ENCODE data around the gene STK10. TPM values are rescaled to one million over a fixed set of nuclear protein-coding genes. Genes with fewer than 3 reads are reported as not detected.

The STK10 gene
- total and polyA plus RNA-seq, 4 donors: 17.2 to 65.4 (median 43.6) TPM

DNA sequence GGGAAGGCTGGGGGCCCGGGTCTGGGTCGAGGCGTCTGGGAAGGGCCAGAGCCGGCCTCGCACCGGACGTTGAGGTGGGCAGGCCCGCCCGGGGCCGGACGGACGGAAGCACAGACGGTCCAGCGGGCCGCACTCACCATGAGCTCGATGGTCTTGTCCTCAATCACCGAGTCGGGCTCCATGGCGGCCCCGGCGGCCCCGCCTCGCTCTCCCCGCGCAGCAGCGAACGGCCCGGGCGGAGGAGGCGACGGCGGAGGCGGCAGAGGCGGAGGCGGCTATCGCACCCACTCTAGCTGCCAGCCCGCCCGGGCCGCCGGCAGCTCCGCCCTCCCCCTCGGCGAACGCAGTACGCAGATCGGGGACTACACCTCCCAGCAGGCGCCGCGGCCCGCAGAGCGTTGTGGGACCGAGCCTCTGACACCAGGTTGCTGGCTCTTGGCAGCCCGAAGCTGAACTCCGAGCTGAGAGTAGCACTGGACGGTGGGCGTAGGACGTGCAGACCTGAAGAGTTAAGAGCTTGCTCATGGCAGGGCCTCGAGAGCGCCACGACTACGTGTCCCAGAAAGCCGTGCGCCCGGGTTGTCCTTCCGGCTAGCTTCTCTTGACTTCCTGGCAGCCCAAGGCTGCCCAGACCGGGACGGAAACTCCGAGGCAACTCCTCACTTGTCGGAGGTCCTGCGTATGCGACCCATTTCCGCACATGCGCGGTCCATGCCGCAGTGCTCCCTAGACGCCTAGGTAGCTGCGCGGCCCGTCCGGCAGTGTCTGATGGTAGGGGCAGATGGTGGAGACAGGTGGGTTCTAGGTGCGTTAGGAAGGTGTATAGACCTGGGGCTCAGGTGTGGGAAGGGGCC lies 181.5 kb downstream of the STK10 start, which contains the start of gene FBXW11:
Gene FBXW11, minus strand, starts transcription at position 318 of the 854 bp plus-strand sequence. Its CDS starts 136 bp downstream, at position 182.
- WGBS, 2 donors: 0% methylated on average over 55 to 81 of the region's 81 CpGs
- DNase-seq (peak; percentile 96 to 98 (median 98)), ATAC-seq (ENCODE audit: insufficient read depth, low FRiP score) (peak; percentile 93)
- TF ChIP-seq, protein P1, sequence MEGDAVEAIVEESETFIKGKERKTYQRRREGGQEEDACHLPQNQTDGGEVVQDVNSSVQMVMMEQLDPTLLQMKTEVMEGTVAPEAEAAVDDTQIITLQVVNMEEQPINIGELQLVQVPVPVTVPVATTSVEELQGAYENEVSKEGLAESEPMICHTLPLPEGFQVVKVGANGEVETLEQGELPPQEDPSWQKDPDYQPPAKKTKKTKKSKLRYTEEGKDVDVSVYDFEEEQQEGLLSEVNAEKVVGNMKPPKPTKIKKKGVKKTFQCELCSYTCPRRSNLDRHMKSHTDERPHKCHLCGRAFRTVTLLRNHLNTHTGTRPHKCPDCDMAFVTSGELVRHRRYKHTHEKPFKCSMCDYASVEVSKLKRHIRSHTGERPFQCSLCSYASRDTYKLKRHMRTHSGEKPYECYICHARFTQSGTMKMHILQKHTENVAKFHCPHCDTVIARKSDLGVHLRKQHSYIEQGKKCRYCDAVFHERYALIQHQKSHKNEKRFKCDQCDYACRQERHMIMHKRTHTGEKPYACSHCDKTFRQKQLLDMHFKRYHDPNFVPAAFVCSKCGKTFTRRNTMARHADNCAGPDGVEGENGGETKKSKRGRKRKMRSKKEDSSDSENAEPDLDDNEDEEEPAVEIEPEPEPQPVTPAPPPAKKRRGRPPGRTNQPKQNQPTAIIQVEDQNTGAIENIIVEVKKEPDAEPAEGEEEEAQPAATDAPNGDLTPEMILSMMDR (IDR thresholded peaks at IDR 0.05; ENCODE audit: control extremely low read depth, extremely low read depth): no peak
- Histone ChIP-seq H3K4me1 (ENCODE audit: control insufficient read depth in 5 of 5, insufficient read depth in 5 of 5, low read length in 5 of 5) (peaks cover 2 to 31% (median 8%) of the 10 kb centered on the region in 5 donors), H3K27me3 (ENCODE audit: control insufficient read depth in 3 of 3, insufficient read depth in 3 of 3, low read length in 2 of 3) (no peaks in the 10 kb centered on the region), H3K9ac (ENCODE audit: insufficient read depth in 1 of 2, low read length in 2 of 2) (peak within 1 kb of the TSS; percentile 88 to 95), H3K36me3 (ENCODE audit: control insufficient read depth in 4 of 4, insufficient read depth in 4 of 4, low read length in 4 of 4) (peaks cover 0 to 2% (median 0%) of the 10 kb centered on the region in 4 donors), H3K4me3 (peak within 1 kb of the TSS; percentile 96), H3K27ac (ENCODE audit: low read depth in 1 of 2, low read length in 1 of 2) (peak within 1 kb of the TSS; percentile 88 to 98), H3K9me3 (ENCODE audit: control insufficient read depth in 4 of 4, insufficient read depth in 3 of 4, low read length in 3 of 4) (no peaks in the 10 kb centered on the region)

DNA sequence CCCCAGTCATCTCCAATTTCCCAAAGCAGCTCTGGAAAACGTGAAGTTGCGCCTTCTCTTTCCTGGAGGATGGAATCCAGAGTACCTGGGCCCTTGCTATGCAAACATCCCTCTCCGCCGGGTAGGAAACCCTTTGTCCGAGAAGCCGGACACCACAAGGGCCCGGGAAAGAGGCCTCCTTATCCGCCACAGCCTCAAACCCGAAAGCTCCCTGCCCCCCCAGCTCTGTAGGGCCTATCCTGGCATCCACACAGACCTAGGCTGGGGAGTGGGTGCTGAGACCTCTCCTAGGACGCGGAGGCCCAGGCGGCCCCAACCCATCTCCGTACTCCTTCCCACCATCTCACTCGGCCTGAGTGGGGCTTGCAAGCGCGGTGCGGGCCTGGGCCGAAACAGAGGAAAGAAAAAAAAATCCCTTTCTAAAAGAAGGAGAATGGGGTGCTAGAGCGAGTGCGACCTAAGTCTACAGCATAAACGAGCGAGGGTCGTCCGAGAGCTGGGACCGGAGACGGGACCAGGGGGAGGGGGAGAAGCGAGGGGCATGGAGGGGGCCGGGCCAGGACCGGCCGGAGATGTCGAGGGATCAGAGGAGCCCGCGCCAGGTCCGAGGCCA lies 182.2 kb downstream of the STK10 start:
- no peaks in the 10 kb centered on the region for H3K27me3 ChIP-seq (ENCODE audit: control insufficient read depth in 3 of 3, insufficient read depth in 3 of 3, low read length in 2 of 3)
- peak overlapping the region; percentile 88 to 95 for H3K9ac ChIP-seq (ENCODE audit: insufficient read depth in 1 of 2, low read length in 2 of 2)
- H3K4me1 ChIP-seq (ENCODE audit: control insufficient read depth in 5 of 5, insufficient read depth in 5 of 5, low read length in 5 of 5): peaks cover 2 to 31% (median 8%) of the 10 kb centered on the region in 5 donors
- WGBS, 2 donors: 0 to 1% methylated on average over 28 to 34 of the region's 34 CpGs
- ATAC-seq (ENCODE audit: insufficient read depth, low FRiP score) (no peak), DNase-seq (peak; percentile 45 to 63 (median 47))
- H3K27ac ChIP-seq (ENCODE audit: low read depth in 1 of 2, low read length in 1 of 2): peak overlapping the region; percentile 88 to 98
- peaks cover 0 to 2% (median 0%) of the 10 kb centered on the region in 4 donors for H3K36me3 ChIP-seq (ENCODE audit: control insufficient read depth in 4 of 4, insufficient read depth in 4 of 4, low read length in 4 of 4)
- H3K9me3 ChIP-seq (ENCODE audit: control insufficient read depth in 4 of 4, insufficient read depth in 3 of 4, low read length in 3 of 4): no peaks in the 10 kb centered on the region
- TF ChIP-seq, protein P1 (IDR thresholded peaks at IDR 0.05; ENCODE audit: control extremely low read depth, extremely low read depth): no peak
- peak overlapping the region; percentile 96 for H3K4me3 ChIP-seq

DNA sequence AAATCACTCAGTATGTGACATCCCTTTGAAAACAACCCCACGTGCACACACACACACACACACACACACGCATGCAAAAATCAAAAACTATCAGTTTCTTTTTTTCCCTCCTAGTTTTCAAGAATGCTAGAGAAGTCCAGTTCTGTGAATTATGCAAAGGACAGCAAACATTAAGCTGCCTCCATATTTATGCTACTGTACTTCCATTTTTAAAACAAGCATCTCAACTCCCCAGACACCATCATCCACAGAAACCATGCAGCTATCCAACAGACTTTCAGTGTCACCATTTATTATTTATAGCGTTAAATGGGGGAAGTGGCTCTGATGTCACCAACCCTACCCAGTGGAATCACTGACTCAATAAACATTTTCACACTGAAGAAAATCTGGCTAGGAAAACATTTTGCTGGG lies 183.2 kb downstream of the STK10 start:
- H3K4me1 ChIP-seq (ENCODE audit: control insufficient read depth in 5 of 5, insufficient read depth in 5 of 5, low read length in 5 of 5): peaks cover 2 to 31% (median 8%) of the 10 kb centered on the region in 5 donors

More for the DNA sequence above, 183.2 kb downstream of the STK10 start:
- Histone ChIP-seq H3K9me3 (ENCODE audit: control insufficient read depth in 4 of 4, insufficient read depth in 3 of 4, low read length in 3 of 4) (no peaks in the 10 kb centered on the region), H3K36me3 (ENCODE audit: control insufficient read depth in 4 of 4, insufficient read depth in 4 of 4, low read length in 4 of 4) (peaks cover 0 to 2% (median 0%) of the 10 kb centered on the region in 4 donors), H3K27ac (ENCODE audit: low read depth in 1 of 2, low read length in 1 of 2) (peak overlapping the region in 1 of 2 donors; percentile 88), H3K9ac (ENCODE audit: insufficient read depth in 1 of 2, low read length in 2 of 2) (peak overlapping the region; percentile 88 to 95), H3K4me3 (no peak overlapping the region), H3K27me3 (ENCODE audit: control insufficient read depth in 3 of 3, insufficient read depth in 3 of 3, low read length in 2 of 3) (no peaks in the 10 kb centered on the region)
- ATAC-seq (ENCODE audit: insufficient read depth, low FRiP score) (no peak), DNase-seq (peak in 1 of 3 donors; percentile 35)
- TF ChIP-seq, protein P1 (IDR thresholded peaks at IDR 0.05; ENCODE audit: control extremely low read depth, extremely low read depth): no peak
- 22 to 31% methylated on average over 3 of the region's 3 CpGs for WGBS, 2 donors
